ENCODE results near the gene PAFAH1B1. TPM values are rescaled to one million over a fixed set of nuclear protein-coding genes. Genes with fewer than 3 reads are reported as not detected.

PAFAH1B1 gene
- total RNA-seq, 4 donors from 2014 or later, result 33.4 to 91.6 (median 78.8) TPM

DNA sequence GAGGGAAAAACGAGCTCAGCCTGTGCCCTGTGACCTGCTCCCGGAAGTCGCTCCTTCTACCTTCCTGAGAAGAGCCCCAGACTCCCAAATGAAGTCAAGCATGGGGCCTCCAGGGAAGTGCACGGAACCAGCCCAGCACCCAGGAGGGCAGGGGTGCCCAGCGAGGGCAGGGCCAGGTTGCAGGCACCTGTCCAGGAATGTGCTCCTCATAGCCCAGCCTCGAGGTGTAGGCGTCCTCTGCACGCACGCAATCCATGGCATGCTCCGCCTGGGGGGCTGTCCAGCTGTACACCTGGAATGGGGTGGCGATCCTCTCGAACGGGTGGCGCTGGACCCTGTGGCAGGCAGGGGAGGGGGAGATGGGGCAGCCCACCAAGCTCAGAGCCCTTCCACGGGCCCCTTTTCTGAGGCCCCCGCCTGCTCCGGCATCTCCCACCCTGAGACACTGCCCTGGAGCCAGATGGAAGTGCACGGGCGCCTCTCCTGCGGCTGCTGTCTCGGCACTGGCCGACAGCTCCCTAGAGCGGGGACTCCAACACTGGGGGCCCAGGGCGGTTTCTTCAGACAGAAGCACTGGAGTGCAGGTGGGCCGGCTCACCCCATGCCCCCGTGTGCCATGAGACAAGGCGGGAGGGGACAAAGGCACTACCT is 107.2 kb downstream of the PAFAH1B1 start:
- H3K27me3 ChIP-seq, result no peaks in the 10 kb centered on the region
- no peak overlapping the region for H3K27ac ChIP-seq
- 86 to 90% methylated on average over 2 to 4 of the region's 27 CpGs for WGBS, 2 donors
- TF ChIP-seq POLR2A (IDR thresholded peaks at IDR 0.05), result no peak
- TF ChIP-seq, protein P1, sequence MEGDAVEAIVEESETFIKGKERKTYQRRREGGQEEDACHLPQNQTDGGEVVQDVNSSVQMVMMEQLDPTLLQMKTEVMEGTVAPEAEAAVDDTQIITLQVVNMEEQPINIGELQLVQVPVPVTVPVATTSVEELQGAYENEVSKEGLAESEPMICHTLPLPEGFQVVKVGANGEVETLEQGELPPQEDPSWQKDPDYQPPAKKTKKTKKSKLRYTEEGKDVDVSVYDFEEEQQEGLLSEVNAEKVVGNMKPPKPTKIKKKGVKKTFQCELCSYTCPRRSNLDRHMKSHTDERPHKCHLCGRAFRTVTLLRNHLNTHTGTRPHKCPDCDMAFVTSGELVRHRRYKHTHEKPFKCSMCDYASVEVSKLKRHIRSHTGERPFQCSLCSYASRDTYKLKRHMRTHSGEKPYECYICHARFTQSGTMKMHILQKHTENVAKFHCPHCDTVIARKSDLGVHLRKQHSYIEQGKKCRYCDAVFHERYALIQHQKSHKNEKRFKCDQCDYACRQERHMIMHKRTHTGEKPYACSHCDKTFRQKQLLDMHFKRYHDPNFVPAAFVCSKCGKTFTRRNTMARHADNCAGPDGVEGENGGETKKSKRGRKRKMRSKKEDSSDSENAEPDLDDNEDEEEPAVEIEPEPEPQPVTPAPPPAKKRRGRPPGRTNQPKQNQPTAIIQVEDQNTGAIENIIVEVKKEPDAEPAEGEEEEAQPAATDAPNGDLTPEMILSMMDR (IDR thresholded peaks at IDR 0.05), result no peak
- no peak overlapping the region for H3K4me3 ChIP-seq
- intact Hi-C loops (cut with DNase I), result no loop called here
- H3K36me3 ChIP-seq, result peaks cover 53 to 100% (median 63%) of the 10 kb centered on the region in 3 donors
- H3K4me1 ChIP-seq, result peaks cover 0 to 12% (median 0%) of the 10 kb centered on the region in 3 donors
- no peaks in the 10 kb centered on the region for H3K9me3 ChIP-seq
- DNase-seq, result no peak

DNA sequence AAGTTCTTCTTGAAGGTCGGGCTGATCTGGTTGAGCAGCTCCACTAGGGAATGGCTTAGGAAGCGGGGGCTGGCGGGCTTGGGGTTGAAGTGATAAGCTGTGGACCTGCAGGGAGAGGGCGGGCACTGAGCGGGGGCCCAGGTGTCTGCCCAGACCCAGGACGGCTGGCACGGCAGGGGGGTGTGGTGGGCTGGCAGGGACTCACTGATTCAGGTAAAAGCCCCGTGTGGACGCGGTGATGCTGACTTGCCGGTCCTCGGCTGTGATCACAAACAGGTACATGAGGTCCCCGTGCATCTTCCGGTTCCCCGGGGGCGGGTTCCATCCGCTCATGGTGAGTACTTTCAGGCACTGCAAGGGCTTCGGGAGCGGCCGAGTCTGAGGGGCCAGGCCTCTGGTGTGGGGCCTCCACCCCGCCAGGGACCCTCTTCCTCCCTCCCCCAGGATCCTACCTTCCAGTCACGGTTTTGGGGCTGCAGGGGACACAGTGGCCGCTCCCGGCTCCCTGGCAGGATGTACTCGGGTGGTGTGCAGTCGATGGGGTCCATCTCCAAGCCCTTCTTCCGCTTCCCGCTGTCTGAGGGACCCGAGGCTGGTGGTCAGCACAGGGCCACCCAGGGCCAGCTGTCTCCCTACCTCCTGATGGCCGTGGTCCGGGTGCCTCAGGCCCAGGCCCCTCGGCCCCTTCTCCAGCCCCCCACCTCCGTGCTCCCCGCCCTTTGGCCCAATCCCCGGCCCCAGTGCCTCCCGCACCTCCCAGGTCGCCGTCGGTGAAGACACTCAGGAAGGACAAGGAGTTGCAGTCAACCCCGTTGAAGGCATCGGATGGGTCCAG is 107.9 kb downstream of the PAFAH1B1 start:
- no peak for DNase-seq
- no peak overlapping the region for H3K27ac ChIP-seq
- TF ChIP-seq POLR2A (IDR thresholded peaks at IDR 0.05), result no peak
- TF ChIP-seq, protein P1 (IDR thresholded peaks at IDR 0.05), result no peak
- intact Hi-C loops (cut with DNase I), result no loop called here
- H3K9me3 ChIP-seq, result no peaks in the 10 kb centered on the region
- H3K4me3 ChIP-seq, result no peak overlapping the region
- WGBS, 2 donors, result 91% methylated on average over 4 of the region's 41 CpGs; no CpG with 5 or more reads in 1 of the 2 donors
- peaks cover 45 to 100% (median 55%) of the 10 kb centered on the region in 3 donors for H3K36me3 ChIP-seq
- peaks cover 0 to 20% (median under 1%) of the 10 kb centered on the region in 3 donors for H3K4me1 ChIP-seq
- no peaks in the 10 kb centered on the region for H3K27me3 ChIP-seq

DNA sequence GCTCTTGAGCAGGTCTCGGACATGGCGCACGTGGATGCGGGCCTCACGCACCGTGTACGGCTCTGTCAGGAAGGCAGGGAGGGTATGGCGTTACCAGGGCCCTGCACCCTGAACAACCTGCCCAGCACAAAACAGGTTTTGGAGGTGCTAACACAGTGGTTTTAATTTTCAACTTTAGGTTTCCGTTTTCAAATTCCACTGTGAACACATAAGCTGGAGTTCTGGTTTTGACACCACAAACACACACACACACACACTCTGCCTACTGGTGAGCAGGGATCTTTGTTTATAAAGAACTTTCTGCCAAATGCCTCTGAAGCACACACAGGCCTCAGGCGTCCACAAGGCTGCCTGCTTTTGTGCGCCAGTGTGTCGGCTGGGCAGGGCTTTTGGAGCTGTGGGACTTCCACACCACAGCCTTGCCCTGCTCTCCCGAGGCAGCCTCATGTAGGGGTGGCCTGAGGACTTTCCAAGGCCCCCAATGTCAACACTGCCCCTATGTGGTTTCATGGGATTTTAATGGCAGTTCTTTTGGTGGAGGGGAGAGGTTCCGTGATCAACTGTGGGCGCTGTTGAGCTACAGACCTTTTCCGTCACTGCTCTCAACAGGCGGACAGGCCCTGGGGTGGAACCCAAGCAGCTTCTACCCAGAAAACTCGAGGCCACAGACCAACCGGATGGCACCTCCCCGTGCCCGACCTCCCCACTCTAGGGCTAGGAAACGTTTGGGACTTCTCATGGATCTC is 108.7 kb downstream of the PAFAH1B1 start:
- Histone ChIP-seq H3K4me1 (peaks cover 3 to 28% (median 6%) of the 10 kb centered on the region in 3 donors), H3K27me3 (no peaks in the 10 kb centered on the region), H3K36me3 (peaks cover 43 to 92% (median 50%) of the 10 kb centered on the region in 3 donors), H3K27ac (no peak overlapping the region), H3K4me3 (no peak overlapping the region), H3K9me3 (no peaks in the 10 kb centered on the region)
- TF ChIP-seq, protein P1 (IDR thresholded peaks at IDR 0.05), result no peak
- no peak for TF ChIP-seq POLR2A (IDR thresholded peaks at IDR 0.05)
- 82% methylated on average over 13 to 21 of the region's 22 CpGs for WGBS, 2 donors
- intact Hi-C loops (cut with DNase I), result no loop called here
- no peak for DNase-seq

DNA sequence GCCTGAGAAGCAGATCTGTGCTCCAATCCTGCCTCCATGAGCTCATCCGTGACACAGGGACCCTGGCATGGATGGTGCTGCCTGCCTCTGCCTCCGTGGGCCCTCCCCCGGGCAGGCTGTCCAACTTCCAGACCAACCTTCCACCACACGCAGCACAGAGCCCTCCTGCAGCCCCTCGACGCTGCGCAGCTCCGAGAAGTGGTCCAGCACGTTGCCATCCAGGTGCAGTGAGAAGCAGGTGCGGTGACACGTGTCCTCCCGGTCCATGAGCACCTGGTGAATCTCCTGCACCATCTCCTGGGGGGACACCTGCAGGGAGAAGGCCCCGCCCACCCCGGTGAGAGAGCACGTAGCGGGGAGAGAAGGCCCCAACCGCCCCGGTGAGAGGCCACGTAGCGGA is 109.7 kb downstream of the PAFAH1B1 start:
- intact Hi-C loops (cut with DNase I), result no loop called here
- TF ChIP-seq POLR2A (IDR thresholded peaks at IDR 0.05), result no peak
- TF ChIP-seq, protein P1 (IDR thresholded peaks at IDR 0.05), result no peak
- Histone ChIP-seq H3K4me1 (peaks cover 13 to 38% (median 16%) of the 10 kb centered on the region in 3 donors), H3K27ac (no peak overlapping the region), H3K36me3 (peaks cover 34 to 82% (median 42%) of the 10 kb centered on the region in 3 donors), H3K4me3 (no peak overlapping the region), H3K9me3 (no peaks in the 10 kb centered on the region), H3K27me3 (no peaks in the 10 kb centered on the region)
- WGBS, 2 donors, result 90% methylated on average over 3 of the region's 20 CpGs; no CpG with 5 or more reads in 1 of the 2 donors
- DNase-seq, result no peak

Data from esophagus squamous epithelium (tissue), 5 donors.